Activated gamma-delta T cell (primary cell): Measurements from ENCODE around the gene TTYH3.

Experiments used
- DNase-seq: peaks from one replicate; lab custom pipeline; 2025; lab: John Stamatoyannopoulos, UW

TTYH3 gene

GRCh38 chr7:2635148-2635668 is 3.4 kb downstream of the TTYH3 start:
- DNase-seq, result no peak

GRCh38 chr7:2635810-2636701 is 4.3 kb downstream of the TTYH3 start:
- DNase-seq, result no peak

GRCh38 chr7:2637066-2637471 is 5.3 kb downstream of the TTYH3 start:
- no peak for DNase-seq

- no peak for DNase-seq
These were observed 5.9 kb downstream of the TTYH3 start for GRCh38 chr7:2637505-2638223.

- DNase-seq, result no peak
These were observed 6.6 kb downstream of the TTYH3 start for GRCh38 chr7:2638224-2638991.

GRCh38 chr7:2639181-2639681 is 7.4 kb downstream of the TTYH3 start:
- DNase-seq, result no peak

GRCh38 chr7:2639695-2640481 is 8.1 kb downstream of the TTYH3 start:
- DNase-seq, result no peak

- DNase-seq, result no peak
These were observed 8.7 kb downstream of the TTYH3 start for GRCh38 chr7:2640482-2640830.

GRCh38 chr7:2640846-2641316 is 9.1 kb downstream of the TTYH3 start:
- no peak for DNase-seq

GRCh38 chr7:2641406-2642393 is 9.9 kb downstream of the TTYH3 start:
- DNase-seq, result no peak

GRCh38 chr7:2643386-2644219 is 11.8 kb downstream of the TTYH3 start:
- no peak for DNase-seq

- DNase-seq, result no peak
These were observed 12.4 kb downstream of the TTYH3 start for GRCh38 chr7:2644220-2644561.

- DNase-seq, result no peak
These were observed 12.9 kb downstream of the TTYH3 start for GRCh38 chr7:2644562-2645273.

- no peak for DNase-seq
These were observed 13.6 kb downstream of the TTYH3 start for GRCh38 chr7:2645274-2645868.

GRCh38 chr7:2646336-2646679 is 14.5 kb downstream of the TTYH3 start:
- no peak for DNase-seq

GRCh38 chr7:2646680-2647571 is 15.1 kb downstream of the TTYH3 start:
- no peak for DNase-seq

GRCh38 chr7:2647594-2648172 is 15.9 kb downstream of the TTYH3 start:
- no peak for DNase-seq
